DMS53 treated with DMSO at 0.1 percent for 48 hours (cell line): ENCODE data around the gene BEX4.
A peak's percentile ranks its signal among the peaks of the same experiment; 100 is the strongest.
"Not testable (repeated sequence)": the region's sequence is repeated elsewhere in the genome, so short reads cannot be mapped to it uniquely, and the experiment has no call there.

Experiments used
- DNase-seq: peaks from one replicate; lab custom pipeline; 2025; ENCODE audit not compliant: unreplicated experiment; lab: John Stamatoyannopoulos, UW

BEX4 gene

DNA sequence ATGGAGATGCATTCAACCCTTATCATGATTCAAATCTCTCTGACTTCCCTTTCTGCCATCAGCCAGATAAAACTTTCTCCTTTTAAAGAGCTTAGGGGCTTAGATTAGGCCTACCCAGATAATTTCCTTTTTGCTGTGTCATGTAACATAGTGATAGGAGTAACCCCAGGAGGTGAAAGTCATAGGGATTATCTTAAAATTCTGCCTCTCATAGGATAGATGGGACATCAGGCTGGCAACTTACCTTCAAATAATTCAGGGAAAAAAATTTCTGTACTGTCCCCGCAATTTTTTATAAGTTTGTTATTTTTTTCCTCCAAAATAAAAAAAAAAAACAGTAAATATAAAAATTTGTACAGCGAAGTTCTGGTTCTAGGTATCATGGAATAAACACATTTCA is 20.7 kb downstream of the BEX4 start:
- not testable (repeated sequence) for DNase-seq

GRCh38 chrX:103236296-103236695 is 21.4 kb downstream of the BEX4 start:
- DNase-seq: no peak

- DNase-seq: no peak
These were observed 25.2 kb downstream of the BEX4 start for GRCh38 chrX:103240155-103240554.

GRCh38 chrX:103248553-103248952 is 33.6 kb downstream of the BEX4 start:
- DNase-seq: peak; percentile 17

DNA sequence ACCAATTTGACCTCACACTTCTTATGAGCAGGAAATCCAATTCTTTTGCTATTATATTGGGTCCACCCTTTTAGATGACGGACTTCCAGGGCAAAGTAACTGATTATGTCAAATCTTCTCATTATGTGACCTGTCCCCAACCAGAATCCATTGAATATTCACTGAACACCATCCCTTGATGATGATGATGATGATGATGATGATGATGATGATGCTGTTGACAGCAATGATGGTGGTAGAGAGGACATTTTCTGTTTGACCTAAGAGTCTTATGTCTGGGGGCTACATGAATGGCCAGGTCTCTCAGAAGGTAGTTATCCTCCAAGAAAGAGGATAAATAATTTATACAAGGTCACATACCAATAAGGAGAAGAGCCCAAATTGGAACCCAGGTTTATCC is 34.9 kb downstream of the BEX4 start:
- no peak for DNase-seq

- peak; percentile 4 for DNase-seq
These were observed 36.1 kb downstream of the BEX4 start for GRCh38 chrX:103250977-103251376.

DNA sequence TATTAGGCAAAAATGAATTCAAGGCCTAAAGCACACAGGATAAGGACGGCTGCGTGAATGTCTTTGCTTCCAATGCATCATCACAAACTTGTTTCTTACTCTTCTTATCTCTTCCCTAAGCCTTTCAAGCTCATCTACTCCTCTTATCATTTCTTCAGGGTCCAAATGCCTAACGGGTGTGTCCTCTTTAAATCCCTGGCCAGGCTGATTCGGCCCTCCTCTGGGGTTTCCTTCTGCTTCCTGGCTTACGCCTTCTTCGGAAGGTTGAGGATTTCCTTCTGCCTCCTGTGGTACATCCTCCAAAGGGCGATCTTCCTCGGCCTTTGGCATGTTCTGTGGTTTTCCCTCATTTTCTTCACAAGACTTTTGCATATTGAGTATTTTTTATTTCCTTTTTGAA is 38.7 kb downstream of the BEX4 start:
- no peak for DNase-seq

- peak; percentile 4 for DNase-seq
These were observed 39.4 kb downstream of the BEX4 start for GRCh38 chrX:103254171-103254824.

GRCh38 chrX:103254921-103255493 is 40.1 kb downstream of the BEX4 start, which contains the start of gene TCEAL8:
TCEAL8 (minus strand) TSS chrX:103255155; CDS start chrX:103253979, 1,176 bp downstream.
- peak; percentile 64 for DNase-seq

- no peak for DNase-seq
These were observed 41.7 kb downstream of the BEX4 start for GRCh38 chrX:103256651-103257050.

DNA sequence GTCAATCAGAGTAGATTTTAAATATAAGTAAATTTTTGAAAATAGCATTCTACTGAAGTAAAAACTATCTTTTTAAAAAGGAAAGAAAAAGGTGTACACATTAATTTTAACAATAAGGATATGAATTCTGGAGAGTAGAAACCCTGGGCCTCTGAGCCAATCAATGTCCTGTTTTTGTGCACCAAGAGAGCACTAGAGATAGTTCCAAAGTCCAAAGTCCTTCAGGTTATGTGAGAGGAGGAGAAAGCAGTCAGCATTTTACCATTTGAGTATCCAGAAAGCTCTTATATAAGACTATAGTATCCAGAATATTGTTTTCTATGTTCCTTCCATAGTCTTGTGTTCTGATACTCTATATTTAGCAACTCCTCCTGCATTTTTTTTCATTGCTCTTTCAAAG is 43.4 kb downstream of the BEX4 start:
- DNase-seq: peak; percentile 36
